Measurements from ENCODE around the gene TEPSIN. TPM values are rescaled to one million over a fixed set of nuclear protein-coding genes. Genes with fewer than 3 reads are reported as not detected.

Gene TEPSIN
- total and polyA plus RNA-seq, 2 donors (not counting 3 experiments of a cell fraction or from before 2014, with no cell fraction given) = 41.6 to 45.3 TPM

GRCh38 chr17:81274471-81274855 lies 35.6 kb upstream of the TEPSIN start:
- H2AFZ ChIP-seq (ENCODE audit: low read depth, low read length) = no peak overlapping the region
- TF ChIP-seq FOS (IDR thresholded peaks at IDR 0.05; ENCODE audit: borderline replicate concordance, insufficient read depth, low read length) = no peak
- no peak for TF ChIP-seq CTCF (IDR thresholded peaks at IDR 0.05; ENCODE audit: extremely low read depth in 1 of 2, insufficient read depth in 1 of 2, low read depth in 1 of 2, low read length in 2 of 2)
- TF ChIP-seq POLR2AphosphoS5 (IDR thresholded peaks at IDR 0.05; ENCODE audit: insufficient read depth, low read depth, low read length) = no peak
- no peak for TF ChIP-seq POLR2A (IDR thresholded peaks at IDR 0.05; ENCODE audit: low read depth, low read length)
- no peak for TF ChIP-seq MYC (IDR thresholded peaks at IDR 0.05; ENCODE audit: low read depth, low read length)
- TF ChIP-seq EZH2 (IDR thresholded peaks at IDR 0.05; ENCODE audit: borderline replicate concordance, low read depth, low read length, severe bottlenecking) = no peak
- TF ChIP-seq GATA2 (IDR thresholded peaks at IDR 0.05; ENCODE audit: insufficient read depth, insufficient read length, low read depth, low read length) = no peak
- TF ChIP-seq MAX (IDR thresholded peaks at IDR 0.05; ENCODE audit: insufficient read depth, insufficient read length) = no peak
- no peak for TF ChIP-seq JUN (IDR thresholded peaks at IDR 0.05; ENCODE audit: borderline replicate concordance, insufficient read depth, insufficient read length, low read depth)
- no peak overlapping the region for H3K4me2 ChIP-seq (ENCODE audit: insufficient read depth, low read length)
- dilution Hi-C loops (cut with MboI; ENCODE audit: extremely low pct_ligation_motif_present, low sequenced_read_pairs) (no loop called here), intact Hi-C loops (cut with micrococcal nuclease) (no loop called here)
- H3K27ac ChIP-seq (ENCODE audit: insufficient read depth, low read depth, low read length) = no peak overlapping the region
- no peaks in the 10 kb centered on the region for H4K20me1 ChIP-seq (replicated peaks; ENCODE audit: control insufficient read depth, extremely low read depth, insufficient read depth, low read length)
- H3K27me3 ChIP-seq (ENCODE audit: control insufficient read depth in 2 of 2, insufficient read depth in 2 of 2, low read length in 2 of 2) = no peaks in the 10 kb centered on the region
- no TSS peak for BruUV-seq (replicated peaks)
- peaks cover 11 to 48% of the 10 kb centered on the region in 2 experiments for H3K36me3 ChIP-seq (ENCODE audit: control insufficient read depth in 2 of 2, extremely low read depth in 1 of 2, insufficient read depth in 2 of 2, low read length in 2 of 2)
- no peak overlapping the region for H3K4me3 ChIP-seq (replicated peaks in 1 of 3; ENCODE audit: insufficient read depth in 1 of 3, low read depth in 1 of 3, low read length in 3 of 3)
- H3K79me2 ChIP-seq (ENCODE audit: control insufficient read depth, insufficient read depth, low read length) = no peaks in the 10 kb centered on the region
- DNase-seq (ENCODE audit: low read depth, low spot score) (no peak), FAIRE-seq (no peak)
- no peaks in the 10 kb centered on the region for H3K4me1 ChIP-seq (ENCODE audit: control insufficient read depth, extremely low read depth, insufficient read depth, low read length)
- ChIA-PET CTCF (no interaction called here), POLR2A (no interaction called here)
- no peak overlapping the region for H3K9ac ChIP-seq (replicated peaks; ENCODE audit: extremely low read depth, insufficient read depth, low read length)
- H3K9me1 ChIP-seq (replicated peaks; ENCODE audit: control insufficient read depth, extremely low read depth, insufficient read depth, low read length) = no peaks in the 10 kb centered on the region
- no peaks in the 10 kb centered on the region for H3K9me3 ChIP-seq (replicated peaks; ENCODE audit: control insufficient read depth, insufficient read depth, low read length)

Measured in endothelial cell of umbilical vein (primary cell).